HL-60 (cell line): ENCODE data around the gene SSR2.

Experiments
- POLR2AphosphoS5 ChIP-seq: IDR thresholded peaks from 2 replicates; pipeline ENCODE4 v1.6.1; 2012; ENCODE audit warnings: low read depth
- TF ChIP-seq, protein P1 (sequence below): IDR thresholded peaks from one replicate; pipeline ENCODE4 v1.5.1; 2011; ENCODE audit warnings: low read length, control low read depth, inconsistent platforms; ENCODE audit not compliant: insufficient read depth
- TF ChIP-seq, protein P2 (sequence below): IDR thresholded peaks from 2 replicates; pipeline ENCODE4 v1.6.1; 2012; ENCODE audit warnings: low read depth; ENCODE audit not compliant: insufficient replicate concordance

DNA sequence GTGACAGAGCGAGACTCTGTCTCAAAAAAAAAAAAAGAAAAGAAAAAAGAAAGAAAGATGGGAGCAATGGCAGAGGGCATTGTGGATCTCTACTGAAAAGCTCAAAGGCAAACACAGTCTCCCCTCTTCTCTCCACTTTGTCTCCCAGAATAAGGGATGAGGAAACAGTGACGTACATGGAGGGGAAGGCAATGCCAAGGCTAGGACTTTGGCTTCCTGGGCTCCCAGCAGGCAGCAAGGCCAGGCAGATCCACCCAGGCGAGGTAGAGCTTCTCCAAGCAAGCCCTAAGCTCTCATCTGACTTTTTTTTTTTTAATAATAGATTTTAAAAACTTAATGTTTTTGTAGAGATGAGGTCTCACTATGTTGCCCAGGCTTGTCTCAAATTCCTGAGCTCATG lies 47.0 kb downstream of the SSR2 start:
- TF ChIP-seq, protein P1, sequence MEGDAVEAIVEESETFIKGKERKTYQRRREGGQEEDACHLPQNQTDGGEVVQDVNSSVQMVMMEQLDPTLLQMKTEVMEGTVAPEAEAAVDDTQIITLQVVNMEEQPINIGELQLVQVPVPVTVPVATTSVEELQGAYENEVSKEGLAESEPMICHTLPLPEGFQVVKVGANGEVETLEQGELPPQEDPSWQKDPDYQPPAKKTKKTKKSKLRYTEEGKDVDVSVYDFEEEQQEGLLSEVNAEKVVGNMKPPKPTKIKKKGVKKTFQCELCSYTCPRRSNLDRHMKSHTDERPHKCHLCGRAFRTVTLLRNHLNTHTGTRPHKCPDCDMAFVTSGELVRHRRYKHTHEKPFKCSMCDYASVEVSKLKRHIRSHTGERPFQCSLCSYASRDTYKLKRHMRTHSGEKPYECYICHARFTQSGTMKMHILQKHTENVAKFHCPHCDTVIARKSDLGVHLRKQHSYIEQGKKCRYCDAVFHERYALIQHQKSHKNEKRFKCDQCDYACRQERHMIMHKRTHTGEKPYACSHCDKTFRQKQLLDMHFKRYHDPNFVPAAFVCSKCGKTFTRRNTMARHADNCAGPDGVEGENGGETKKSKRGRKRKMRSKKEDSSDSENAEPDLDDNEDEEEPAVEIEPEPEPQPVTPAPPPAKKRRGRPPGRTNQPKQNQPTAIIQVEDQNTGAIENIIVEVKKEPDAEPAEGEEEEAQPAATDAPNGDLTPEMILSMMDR, result no peak
- TF ChIP-seq POLR2AphosphoS5, result no peak
- TF ChIP-seq, protein P2, sequence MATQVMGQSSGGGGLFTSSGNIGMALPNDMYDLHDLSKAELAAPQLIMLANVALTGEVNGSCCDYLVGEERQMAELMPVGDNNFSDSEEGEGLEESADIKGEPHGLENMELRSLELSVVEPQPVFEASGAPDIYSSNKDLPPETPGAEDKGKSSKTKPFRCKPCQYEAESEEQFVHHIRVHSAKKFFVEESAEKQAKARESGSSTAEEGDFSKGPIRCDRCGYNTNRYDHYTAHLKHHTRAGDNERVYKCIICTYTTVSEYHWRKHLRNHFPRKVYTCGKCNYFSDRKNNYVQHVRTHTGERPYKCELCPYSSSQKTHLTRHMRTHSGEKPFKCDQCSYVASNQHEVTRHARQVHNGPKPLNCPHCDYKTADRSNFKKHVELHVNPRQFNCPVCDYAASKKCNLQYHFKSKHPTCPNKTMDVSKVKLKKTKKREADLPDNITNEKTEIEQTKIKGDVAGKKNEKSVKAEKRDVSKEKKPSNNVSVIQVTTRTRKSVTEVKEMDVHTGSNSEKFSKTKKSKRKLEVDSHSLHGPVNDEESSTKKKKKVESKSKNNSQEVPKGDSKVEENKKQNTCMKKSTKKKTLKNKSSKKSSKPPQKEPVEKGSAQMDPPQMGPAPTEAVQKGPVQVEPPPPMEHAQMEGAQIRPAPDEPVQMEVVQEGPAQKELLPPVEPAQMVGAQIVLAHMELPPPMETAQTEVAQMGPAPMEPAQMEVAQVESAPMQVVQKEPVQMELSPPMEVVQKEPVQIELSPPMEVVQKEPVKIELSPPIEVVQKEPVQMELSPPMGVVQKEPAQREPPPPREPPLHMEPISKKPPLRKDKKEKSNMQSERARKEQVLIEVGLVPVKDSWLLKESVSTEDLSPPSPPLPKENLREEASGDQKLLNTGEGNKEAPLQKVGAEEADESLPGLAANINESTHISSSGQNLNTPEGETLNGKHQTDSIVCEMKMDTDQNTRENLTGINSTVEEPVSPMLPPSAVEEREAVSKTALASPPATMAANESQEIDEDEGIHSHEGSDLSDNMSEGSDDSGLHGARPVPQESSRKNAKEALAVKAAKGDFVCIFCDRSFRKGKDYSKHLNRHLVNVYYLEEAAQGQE, result no peak
